Fibroblast of lung (primary cell): ENCODE data around the gene SERP1.

Experiments used
- CTCF ChIP-seq, 2 donors: IDR thresholded peaks in 1 of 2; conservative IDR thresholded peaks in 1 of 2; 1 replicate in 1 of 2; 2 replicates in 1 of 2; pipeline ENCODE4 v1.5.1; 2011 to 2012; ENCODE audit warnings: low read length in 2 of 2, control low read depth in 1 of 2, inconsistent platforms in 1 of 2, low read depth in 1 of 2, mild to moderate bottlenecking in 1 of 2
- EZH2 ChIP-seq: IDR thresholded peaks from 2 replicates; pipeline ENCODE4 v1.5.1; 2012; ENCODE audit warnings: low read length, control low read depth, mild to moderate bottlenecking; ENCODE audit errors: missing control alignments

GRCh38 chr3:150582620-150583019 is 36.3 kb upstream of the SERP1 start:
- no peak for TF ChIP-seq CTCF (conservative IDR thresholded peaks at IDR 0.05 in 1 of 2, IDR thresholded peaks at IDR 0.05 in 1 of 2; ENCODE audit: low read depth in 1 of 2, low read length in 2 of 2)
- no peak for TF ChIP-seq EZH2
